Suppressor macrophage treated with lipopolysaccharide for 4 hours (primary cell): ENCODE results near the gene BMP4.
"Not testable (repeated sequence)": the region's sequence is repeated elsewhere in the genome, so short reads cannot be mapped to it uniquely, and the experiment has no call there.

Source experiments
- DNase-seq: peaks from one replicate; pipeline ENCODE4 v3.0.0-alpha.2; 2020

Gene BMP4

GRCh38 chr14:53956427-53957201 lies at the start of gene BMP4:
TSS of gene BMP4 (minus strand) at chr14:53956825. CDS start at chr14:53952222, 4,603 bp downstream.
- no peak for DNase-seq

DNA sequence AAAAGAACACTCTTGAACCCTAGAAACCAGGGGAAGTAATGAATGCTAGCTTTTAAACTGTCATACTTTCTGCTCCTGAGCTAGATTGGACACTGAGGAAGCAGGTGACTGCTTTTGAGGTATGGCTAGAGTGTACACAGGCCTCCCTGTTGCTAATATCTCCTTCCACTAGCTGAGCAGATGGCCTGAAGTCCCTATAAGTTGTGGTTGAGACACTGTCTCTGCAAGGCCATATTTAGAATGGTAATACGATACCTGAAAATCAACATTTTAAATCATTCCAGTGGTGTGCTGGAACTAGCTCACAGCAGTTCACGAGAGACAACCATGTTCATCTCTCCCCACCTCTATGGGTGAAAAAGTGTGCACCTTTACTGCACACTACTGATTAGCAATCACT lies 46.4 kb upstream of the BMP4 start:
- DNase-seq = no peak

- DNase-seq = no peak
Observed at GRCh38 chr14:54002653-54003052, 46.0 kb upstream of the BMP4 start.

DNA sequence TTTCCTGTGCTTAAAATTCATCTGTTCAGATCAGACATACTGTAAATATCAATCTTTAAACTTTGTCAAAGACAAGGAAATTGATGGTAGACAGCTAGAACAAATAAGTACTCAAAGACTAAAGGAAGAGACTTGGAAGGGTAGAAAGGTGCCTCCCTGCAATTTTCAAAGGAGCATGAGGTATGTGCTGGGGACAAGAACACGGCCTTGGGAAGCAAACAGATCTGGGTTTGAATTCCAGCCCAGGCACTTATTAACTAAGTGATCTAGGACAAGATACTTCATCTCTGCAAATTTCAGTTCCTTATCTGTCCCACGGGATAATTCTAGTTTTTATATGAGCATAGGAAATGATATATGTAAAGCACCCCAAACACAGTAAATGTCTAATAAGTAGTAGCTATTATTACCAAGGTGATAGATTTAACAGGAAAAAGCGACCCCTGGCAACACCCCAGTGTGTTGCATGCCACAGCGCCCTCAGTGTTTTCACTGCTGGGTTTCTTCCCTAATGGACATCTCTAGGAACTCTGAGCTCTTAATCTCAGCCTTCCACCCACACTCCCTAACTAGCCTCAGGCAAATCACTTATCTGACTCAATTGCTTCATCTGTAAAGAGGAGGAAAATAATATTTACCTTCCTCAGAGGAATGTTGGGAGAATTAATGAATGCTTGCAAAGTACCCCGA lies 44.7 kb upstream of the BMP4 start:
- no peak for DNase-seq

GRCh38 chr14:54000341-54000811 lies 43.8 kb upstream of the BMP4 start:
- no peak for DNase-seq

DNA sequence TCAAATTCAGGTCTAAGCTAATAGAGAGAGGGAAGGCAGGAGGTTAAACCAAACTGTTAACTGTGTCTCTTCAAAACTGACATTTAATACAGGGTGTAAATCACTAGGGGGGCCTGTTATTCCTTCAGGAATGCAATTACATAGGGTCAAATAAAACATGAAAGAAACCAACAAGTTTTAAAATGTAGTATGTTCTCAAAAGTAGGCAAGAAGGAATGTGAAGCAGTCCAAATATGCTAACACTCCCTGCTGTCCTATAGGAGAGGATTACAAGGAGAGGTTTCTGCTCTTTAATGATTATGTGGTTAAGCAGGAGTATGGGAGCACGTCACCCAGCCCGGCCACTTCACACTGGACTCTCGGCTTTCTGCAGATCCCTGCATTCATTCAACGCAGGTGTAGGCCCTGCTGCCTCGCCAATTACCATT lies 42.5 kb upstream of the BMP4 start:
- no peak for DNase-seq

- no peak for DNase-seq
Observed at GRCh38 chr14:53996041-53996440, 39.4 kb upstream of the BMP4 start.

- no peak for DNase-seq
Observed at GRCh38 chr14:53993920-53994607, 37.4 kb upstream of the BMP4 start.

DNA sequence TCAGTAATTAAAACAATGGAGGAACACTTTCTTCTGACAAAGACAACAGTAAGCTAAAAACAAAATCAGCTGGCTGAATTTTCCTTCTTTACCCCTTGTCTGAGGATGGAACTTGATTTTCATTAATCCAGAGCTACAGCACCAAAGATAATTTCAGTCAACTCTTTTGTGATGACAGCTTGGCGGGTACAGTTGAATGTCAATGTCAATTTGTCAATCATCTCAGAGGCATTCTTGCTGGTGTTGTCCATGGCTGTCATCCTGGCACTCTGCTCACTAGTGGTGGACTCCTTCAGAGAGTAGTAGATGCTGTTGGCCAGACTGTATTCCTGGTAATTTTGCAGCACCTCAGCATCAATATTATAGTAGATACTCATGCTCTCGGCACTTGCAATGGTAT lies 34.4 kb upstream of the BMP4 start:
- no peak for DNase-seq

DNA sequence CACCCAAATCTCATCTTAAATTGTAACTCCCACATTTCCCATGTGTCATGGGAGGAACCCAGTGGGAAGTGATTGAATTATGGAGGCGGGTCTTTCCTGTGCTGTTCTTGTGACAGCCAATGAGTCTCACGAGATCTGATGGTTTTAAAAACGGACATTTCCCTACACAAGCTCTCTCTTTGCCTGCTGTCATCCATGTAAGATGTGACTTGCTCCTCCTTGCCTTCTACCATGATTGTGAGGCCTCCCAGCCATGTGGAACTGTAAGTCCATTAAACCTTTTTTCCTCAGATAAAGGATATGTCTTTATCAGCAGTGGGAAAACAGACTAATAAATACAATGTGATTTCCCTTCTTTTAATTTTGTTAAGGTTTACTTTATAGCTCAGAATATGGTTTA lies 30.1 kb upstream of the BMP4 start:
- not testable (repeated sequence) for DNase-seq

- not testable (repeated sequence) for DNase-seq
Observed at GRCh38 chr14:53984958-53985357, 28.3 kb upstream of the BMP4 start.

GRCh38 chr14:53983112-53983511 lies 26.5 kb upstream of the BMP4 start:
- no peak for DNase-seq

- no peak for DNase-seq
Observed at GRCh38 chr14:53982546-53982945, 25.9 kb upstream of the BMP4 start.

DNA sequence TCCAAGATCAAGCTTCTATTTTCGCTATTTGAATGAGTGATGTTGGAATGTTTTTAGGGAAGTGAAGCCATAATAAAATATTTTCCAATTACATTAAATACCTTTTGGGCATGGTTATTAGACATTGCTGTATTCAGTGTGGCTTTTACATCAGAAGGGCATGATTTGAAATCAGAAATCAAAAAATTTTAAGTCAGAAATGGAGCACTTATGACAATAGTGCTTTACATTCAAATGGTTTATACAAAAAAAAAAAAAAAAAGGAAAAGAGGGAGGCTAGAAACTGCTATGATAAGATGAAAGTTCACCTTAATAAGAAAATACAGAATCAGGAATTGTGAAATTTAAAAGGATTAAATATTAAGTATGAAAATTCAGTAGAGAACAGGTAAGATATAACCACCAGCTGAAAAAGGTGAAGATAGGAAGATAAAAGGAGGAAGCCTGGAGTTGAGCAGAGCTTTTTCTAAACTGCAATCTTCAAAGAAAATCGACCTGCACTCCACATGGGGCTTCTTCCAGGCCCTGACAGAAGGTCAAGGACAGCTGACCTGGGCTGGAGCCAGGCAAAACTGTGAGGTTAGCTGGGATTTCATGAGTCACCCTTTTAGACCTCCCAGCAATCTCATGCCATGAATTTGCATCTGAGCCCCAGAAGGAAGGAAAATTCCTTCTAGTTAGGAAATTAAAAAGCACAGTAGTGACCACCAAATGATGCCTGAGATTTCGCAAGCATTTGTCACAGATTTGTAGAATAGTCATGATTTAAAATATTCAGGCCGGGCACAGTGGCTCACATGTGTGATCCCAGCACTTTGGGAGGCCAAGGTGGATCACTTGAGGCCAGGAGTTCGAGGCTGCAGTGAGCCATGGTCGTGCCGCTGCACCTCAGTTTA lies 23.4 kb upstream of the BMP4 start:
- DNase-seq = no peak

DNA sequence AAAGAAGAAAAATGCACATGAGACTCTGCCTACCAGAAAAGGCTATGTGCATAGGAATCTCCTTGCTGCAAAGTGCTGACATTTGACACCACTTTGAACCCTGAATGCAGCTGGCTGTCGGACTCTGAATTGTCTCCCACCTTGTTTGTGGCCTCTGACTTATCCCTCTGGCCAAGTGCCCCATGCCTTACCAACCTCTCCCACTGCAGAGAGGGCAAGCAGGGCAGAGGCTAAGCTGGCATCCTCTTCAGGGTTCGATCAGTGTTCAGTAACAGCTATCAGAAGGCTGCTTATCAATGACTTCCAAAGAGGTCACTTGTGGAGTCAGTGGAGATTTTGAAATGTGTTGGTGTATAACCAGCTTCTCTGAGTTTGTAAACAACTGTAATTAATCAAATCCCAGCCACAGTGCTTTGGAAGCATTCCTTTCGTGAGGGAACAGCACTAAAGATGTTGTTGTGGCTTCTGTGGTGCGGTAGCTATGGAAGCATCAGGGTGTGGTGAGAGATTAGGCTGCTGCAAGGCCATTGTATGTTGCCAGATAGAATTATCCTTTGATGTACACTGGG lies 22.6 kb upstream of the BMP4 start:
- no peak for DNase-seq

- no peak for DNase-seq
Observed at GRCh38 chr14:53978194-53978593, 21.6 kb upstream of the BMP4 start.

GRCh38 chr14:53975444-53975843 lies 18.8 kb upstream of the BMP4 start:
- DNase-seq = no peak

DNA sequence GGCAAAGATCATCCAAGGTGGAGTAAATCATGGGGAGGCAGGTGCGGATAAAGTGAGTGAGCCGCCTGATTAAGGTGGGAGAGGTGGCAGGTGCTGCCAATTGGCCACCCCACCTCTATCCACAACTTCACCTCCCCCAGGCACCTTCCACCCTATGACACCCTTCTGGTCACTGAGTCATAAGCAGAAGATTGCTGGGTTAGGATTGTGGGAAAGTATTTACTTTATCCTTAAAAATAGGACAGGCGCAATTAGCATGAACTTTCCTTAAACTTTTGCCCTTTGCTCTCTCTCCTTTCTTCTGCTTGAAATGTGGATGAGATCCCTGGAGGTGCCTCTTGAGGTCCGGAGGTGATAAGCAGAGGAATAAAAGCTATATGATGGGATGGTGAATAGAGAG lies 14.9 kb upstream of the BMP4 start:
- no peak for DNase-seq

DNA sequence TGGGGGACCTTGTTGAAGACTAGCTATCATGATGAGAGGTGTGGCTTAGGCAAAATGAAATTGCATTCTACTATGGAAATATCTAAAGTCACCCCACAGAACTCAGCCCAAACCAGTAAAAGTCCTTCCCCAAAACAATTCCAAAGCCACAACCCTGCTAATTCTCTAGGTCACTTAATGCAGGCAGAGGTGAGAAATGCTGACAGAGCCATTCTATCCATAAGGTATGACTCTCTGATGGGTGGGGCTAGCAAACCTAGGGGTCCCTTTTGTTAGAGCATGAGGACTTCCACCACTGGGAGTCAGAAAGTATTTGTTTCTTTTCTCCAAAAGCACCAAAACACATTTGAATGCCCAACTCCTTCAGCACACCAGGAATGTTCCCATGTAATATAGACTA lies 12.7 kb upstream of the BMP4 start:
- no peak for DNase-seq

DNA sequence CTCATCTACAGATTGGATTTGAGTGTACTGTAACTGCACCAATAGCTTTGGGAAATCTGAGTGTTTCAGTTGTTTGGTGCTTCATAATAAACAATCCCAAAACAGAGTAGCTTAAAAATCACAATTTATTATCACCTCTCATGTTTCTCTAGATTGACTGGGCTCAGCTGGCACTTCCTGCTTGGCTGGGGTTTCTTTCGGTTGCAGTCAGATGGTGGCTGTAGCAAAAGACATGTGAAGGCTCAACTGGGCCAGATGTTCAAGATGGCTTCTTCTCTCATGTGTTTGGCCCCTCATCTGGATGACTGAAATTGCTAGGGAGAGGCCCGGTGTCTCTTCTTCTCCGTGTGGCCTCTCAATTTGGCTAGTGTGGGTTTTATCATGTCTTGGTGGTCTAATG lies 12.1 kb upstream of the BMP4 start:
- DNase-seq = no peak

DNA sequence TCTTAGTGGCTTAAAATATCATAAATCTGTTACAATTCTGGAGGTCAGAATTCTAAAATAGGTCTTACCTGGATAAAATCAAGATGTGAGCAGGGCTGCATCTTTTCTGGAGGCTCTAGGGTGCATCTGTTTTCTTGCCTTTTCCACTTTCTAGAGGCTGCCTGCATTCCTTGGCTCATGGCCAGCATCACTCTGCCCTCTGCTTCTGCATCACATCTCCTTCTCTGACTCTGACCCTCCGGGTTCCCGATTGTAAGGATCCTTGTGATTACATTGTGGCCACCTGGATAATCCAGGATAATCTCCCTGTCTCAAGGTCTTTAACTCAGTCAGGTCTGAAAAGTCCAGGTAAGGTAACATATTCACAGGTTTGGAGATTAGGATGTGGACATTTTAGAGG lies 11.0 kb upstream of the BMP4 start:
- DNase-seq = no peak

- DNase-seq = no peak
Observed at GRCh38 chr14:53964249-53964648, 7.6 kb upstream of the BMP4 start.
